Measurements from ENCODE around the gene CCDC85C.

DNA sequence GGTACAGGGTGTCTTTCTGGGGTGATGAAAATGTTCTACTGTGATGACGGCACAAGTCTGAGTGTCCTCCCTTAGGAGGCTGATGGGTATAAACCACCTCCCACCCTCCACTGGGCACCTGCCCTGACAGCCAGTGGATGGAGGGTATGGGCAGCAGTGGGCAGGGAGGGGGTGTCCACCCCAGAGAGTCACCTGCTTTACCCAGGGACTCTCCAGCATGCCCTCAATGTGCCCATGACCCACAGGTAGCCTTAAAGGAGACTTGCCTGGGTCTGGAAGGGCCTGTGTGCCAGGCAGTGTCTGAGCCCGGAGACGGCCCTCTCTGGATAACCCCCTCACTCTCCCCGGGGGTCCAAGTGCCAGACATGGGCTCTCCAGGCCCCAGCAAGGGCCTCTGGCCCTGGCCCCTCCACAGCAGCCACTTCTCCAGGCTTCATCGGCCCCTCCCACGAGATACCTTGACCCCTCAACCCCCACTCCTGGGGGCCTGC lies 84.0 kb downstream of the CCDC85C start:
- TF ChIP-seq POLR2A (IDR thresholded peaks at IDR 0.05; ENCODE audit: low read length) (no peak), GATA1 (IDR thresholded peaks at IDR 0.05; ENCODE audit: low read depth, low read length) (no peak)

Measured in erythroblast (primary cell).